Mammary epithelial cell (primary cell): ENCODE measurements around the gene ZNF362.

Experiments
- CTCF ChIP-seq, 2 donors: IDR thresholded peaks in 1 of 2; conservative IDR thresholded peaks in 1 of 2; 2 replicates each; pipeline ENCODE4 v1.5.1; 2011 to 2012; ENCODE audit warnings: inconsistent platforms in 2 of 2, low read length in 2 of 2, mild to moderate bottlenecking in 2 of 2, control low read depth in 1 of 2, low read depth in 1 of 2; ENCODE audit not compliant: insufficient read depth in 1 of 2; ENCODE audit errors: extremely low read depth in 1 of 2
- EZH2 ChIP-seq: IDR thresholded peaks from 2 replicates; pipeline ENCODE4 v1.6.1; 2012; ENCODE audit warnings: low read length, inconsistent platforms, borderline replicate concordance

- TF ChIP-seq CTCF (conservative IDR thresholded peaks at IDR 0.05 in 1 of 2, IDR thresholded peaks at IDR 0.05 in 1 of 2; ENCODE audit: extremely low read depth in 1 of 2, insufficient read depth in 1 of 2, low read depth in 1 of 2, low read length in 2 of 2) = no peak
- TF ChIP-seq EZH2 = no peak
Observed at GRCh38 chr1:33273406-33273805, 17.1 kb downstream of the ZNF362 start.
